Forelimb muscle (tissue), 1 donor: ENCODE measurements around the gene PRAC2. TPM values are rescaled to one million over a fixed set of nuclear protein-coding genes. Genes with fewer than 3 reads are reported as not detected.

Experiments
- DNase-seq: peaks from one replicate; pipeline ENCODE4 v3.0.0-alpha.2; 2013; ENCODE audit warnings: low read depth
- polyA plus RNA-seq: library from polyadenylated mRNA; unstranded; fragments of 120-200 nt; gene quantifications from one replicate; pipeline ENCODE4 v1.2.1, GENCODE V29; 2013; ENCODE audit not compliant: insufficient read length

The PRAC2 gene
- polyA plus RNA-seq, 1 donor, result not detected

DNA sequence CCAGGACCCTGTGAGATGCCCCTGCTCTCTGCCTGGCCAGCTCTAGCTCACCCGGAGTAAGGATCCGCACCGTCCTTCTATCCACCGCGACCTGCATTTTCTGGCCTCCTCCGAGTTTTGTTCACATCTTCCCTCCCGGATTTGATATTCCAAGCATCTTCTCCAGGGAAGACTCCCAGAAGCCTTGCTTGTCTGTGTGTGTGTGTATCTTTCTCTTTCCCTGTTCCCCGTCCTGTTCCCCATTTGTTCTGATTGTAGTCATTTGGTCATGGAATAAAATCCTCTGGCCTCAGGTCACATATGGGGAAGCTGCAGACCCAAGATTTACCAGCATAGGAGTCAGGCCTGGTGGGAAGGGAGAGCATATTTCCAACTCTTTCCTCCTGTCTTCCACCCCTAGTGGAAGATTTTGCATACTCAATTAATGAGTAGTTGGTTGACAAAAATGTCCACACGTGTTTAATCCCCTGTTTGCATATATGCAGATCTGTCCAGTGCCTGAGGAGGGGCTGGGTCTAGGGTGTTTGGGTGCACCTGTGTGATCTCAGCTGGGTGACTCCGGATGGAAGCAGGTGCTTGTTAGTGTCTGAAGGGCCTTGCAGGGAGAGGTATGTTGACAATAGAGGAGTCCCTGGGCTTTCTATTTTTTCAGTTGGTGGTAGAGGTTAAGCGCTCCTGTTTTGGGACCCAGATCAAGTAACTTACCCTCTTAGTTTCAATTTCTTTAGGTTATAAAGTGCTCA lies 2.5 kb upstream of the PRAC2 start:
- no peak for DNase-seq

GRCh38 chr17:48721009-48721402 lies 2.0 kb upstream of the PRAC2 start:
- DNase-seq, result no peak

GRCh38 chr17:48722201-48722907 lies 631 bp upstream of the PRAC2 start, which contains the start of gene PRAC1:
TSS of gene PRAC1 (minus strand) at chr17:48722518. CDS start at chr17:48722392, 126 bp downstream.
- no peak for DNase-seq

DNA sequence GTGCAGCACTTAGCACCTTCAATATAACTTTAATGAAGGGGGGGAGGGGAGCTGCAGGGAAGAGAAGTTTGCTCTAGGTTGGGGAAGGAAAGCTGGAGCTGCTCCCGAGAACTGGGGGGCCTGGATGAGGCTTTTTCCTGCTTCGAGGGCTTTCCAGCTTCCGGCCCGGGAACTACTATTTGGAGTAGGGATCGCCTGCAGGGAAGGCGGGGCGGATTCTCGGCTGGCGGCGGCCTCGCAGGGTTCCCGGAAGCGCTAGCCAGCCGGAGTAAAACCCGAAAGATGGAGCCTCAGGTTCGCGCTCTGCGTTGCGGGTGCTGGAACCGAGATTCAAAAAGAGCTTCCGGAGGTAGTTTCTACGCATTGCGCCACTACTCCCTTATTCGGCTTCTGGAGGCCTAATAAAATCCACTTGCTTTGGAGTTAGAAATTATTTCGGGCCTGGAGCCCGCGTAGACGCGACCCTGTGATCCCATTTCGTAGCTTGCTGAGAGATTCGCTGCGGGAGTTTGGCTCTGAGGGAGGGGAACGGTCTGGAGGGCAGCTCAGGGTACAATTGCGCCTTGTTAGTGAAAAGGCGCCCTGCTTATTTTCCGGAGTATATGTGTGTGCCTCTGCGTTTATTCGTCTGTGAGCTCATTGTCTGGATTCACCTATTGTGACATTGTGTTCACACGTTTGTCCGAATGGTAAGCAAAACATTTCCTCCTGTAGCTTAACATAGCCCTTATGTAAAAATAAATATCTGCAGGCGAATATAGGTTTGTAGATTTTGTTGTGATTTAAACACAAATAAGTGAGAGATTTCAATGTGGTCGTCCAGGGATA lies 652 bp downstream of the PRAC2 start:
- no peak for DNase-seq

DNA sequence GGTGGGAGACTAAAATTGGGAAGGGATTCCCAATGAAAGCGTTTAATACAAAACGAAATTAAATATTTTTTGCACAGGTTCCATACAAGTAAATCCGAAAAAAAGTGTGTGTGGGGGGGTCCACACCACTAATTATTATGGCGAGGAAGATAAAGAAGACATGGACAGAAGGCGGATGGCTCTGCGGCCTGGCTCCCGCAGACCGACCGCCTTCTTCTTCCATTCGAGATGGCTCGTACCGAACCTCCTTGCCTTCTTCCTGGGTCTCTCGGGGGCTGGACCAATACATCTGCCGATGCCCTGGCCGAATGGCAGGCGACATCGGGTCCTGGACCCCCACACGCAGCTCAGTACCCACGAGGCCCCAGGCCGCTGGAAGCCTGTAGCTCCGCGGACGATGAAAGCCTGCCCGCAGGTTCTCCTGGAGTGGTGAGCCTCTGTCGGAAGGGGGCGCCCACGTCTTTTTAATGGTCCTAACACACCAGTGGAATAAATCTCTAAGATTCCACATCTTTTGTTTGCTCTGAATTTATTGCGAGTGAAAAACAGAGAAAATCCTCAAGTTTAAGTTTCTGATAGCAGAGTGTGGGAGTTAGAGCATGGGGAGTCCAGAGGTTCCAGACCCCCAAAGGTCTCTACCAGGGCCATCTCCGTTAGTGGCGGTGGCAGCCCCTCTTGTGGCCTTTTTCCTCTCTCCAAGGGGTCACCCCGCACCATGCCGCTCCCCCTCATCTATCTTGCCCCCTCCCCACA lies 1.4 kb downstream of the PRAC2 start:
- no peak for DNase-seq

GRCh38 chr17:48725004-48725287 lies 2.0 kb downstream of the PRAC2 start:
- DNase-seq, result no peak

DNA sequence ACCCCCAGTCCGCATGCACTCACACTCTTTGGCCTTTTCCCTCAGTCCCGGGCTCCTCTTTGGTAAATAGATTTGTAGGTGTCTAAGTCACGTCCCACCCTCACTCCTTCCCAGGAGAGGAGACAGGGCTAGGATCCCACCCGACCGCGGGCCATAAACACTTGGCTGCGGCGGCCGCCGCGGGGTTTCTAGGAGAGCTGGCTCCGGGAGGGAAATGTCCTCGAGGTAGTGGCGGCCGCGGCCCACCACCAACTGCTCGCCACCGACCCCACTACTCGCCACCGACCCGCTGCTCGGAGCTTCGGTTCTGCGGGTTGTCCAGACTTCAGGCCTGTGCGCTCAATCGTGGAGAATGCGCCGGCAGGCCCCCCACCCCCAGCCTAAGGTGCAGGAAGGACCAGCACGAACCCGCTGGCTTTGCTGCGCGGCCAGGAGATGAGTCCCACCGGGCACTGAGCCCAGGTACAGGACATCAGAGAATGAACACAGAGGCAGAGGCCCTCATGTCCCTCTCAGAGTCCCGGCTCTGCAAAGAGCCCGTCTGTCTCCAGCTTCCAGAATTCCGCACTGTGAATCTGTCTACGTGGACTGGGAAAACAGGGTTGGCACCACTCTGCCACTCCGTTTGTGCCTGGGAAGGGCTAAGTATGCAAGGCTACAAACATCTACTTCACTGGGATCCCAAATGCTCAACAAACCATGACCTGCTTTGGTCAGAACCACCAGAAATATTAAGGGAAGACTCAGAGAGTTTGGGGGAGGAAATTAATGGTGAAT lies 2.5 kb downstream of the PRAC2 start:
- no peak for DNase-seq

- no peak for DNase-seq
Observed at GRCh38 chr17:48726114-48726915, 3.3 kb downstream of the PRAC2 start.

GRCh38 chr17:48726916-48727286 lies 3.9 kb downstream of the PRAC2 start:
- DNase-seq, result no peak

DNA sequence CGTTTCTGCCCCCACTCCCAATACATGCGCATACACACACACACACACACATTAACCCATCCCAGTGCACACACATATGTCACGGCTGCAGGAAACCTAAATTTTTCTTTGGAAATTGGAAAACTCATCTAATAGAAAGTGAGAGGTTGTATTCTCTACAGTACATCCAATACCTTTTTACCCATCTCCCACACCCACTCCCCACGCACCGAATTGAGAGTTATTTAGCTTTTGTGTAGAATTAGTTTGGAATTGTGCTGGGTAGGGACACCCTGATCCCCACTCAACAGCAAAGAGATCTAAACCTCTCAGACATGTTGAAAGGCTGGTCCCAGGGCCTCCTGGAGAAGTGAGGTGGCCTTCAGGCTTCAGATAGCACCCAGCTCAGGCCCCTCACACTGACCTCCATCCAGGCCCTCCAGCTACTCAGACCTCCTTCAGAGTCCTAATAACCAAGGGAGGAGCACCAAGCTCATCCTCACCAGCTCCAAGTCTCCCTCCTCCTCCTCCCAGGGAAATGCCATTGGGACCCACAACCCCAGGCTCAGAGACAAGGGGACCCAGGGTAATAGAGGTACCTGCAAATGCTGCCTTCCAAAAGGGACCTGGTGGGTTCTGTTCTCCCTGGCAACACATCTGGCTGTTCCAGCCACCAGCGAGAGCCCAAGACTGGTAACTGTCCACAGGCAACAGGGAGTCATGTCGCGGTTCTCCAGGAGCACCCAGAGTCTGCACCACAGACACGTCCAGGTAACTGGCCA lies 4.6 kb downstream of the PRAC2 start:
- DNase-seq, result no peak

DNA sequence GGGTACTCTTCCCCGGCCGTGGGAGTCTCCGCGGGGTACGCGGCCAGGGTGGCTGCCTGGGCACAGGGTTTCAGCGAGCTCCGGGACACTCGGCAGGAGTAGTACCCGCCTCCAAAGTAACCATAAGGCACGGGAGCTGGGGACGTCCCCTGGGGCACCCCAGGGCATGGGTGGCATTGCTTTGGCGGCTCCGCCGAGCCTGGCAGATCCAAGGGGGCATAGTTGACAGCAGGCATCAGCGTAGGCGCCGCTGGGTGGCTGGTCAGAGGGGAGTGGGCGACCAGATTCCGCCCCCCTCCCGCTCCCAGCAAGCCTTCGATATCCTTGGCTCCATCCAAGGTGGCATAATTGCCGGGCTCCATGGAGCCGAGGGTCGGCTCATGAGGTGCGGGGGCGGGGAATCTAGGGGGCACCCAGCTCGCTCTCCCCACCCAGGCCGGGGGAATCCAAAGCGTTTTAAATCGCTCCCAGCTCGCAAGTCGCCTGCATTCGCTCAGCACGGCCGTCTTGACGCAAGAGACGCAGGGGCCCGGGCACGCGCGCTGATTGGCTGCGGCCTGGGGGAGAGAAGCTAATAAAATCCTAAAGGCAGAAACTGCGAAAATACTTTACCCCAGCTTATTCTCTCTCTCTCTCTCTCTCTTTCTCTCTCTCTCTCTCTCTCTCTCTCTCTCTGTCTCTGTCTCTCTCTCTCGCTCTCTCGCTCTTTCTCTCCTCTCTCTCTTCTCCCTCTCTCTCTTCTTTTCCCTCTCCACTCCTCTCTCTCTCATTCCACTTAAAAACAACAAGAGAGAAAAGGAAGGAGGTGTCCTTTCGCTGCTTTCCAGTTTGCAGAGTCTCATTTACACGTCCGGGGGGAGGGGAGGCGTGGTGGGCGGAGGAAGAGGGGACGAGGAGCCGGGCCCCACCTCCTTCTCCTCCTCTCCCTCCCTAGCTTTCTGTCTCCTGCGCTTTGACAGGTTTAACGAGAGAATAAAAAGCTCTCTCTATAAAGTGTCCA lies 5.5 kb downstream of the PRAC2 start, which contains the start of gene HOXB13:
Gene HOXB13, minus strand, starts transcription at position 519 of the 1,000 bp plus-strand sequence. Its CDS starts 157 bp downstream, at position 362.
- DNase-seq, result no peak

DNA sequence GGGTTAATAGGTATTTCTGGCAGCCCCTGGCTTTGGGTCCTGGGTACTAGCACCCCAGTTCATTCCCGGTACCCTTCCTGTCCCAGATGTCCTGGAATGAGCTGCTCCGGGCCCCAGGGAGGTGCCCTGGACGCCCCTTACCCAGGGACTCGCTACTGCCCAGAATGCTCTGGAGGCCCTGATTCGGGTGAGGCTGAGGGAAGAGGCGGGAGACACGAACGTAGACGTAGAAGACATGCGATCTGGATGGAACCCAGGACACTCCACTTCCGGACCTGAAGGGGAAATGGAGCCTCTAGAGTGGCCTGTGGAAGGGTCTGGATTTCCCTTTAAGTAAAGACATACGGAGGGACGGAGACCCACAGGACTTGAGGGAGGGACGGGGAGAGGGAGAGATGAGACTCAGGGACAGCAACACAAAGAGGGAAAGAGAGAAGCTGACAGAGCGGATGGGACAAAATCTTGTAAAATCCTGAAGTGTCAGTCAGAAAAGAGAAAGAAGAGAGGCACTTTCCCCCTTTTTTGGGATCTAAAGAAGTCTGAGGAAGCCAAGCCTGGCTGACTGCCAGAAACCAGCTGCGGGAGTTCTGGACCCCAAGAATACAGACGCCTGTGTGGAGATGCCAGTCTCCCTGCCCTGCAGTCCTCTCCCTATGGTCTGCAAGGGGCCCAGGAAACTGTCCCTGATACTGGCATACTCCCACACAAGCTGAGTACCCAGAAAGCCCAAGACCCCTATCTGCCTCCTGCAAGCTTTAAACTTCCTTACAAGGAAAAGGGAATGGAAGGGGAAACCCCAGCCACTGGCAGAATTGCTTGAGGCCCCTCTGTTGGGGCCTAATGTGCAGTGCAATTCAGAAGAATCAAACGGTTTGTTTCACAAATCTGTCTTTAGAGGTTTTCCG lies 6.6 kb downstream of the PRAC2 start:
- DNase-seq, result no peak

DNA sequence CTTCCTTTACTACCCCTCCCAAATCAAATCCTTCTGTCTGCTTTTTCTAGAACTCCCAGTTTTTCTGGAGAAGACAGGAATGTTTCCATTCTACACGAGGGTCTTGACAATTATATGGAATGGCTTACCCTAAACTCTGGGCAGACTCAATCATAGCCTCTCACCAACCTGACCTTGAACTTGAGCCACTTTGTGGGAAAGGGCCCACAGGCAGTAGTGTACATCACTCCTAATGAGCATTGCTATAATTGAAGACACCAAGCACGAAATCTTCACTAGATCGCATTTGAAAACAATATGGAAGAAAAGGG lies 7.2 kb downstream of the PRAC2 start:
- no peak for DNase-seq

GRCh38 chr17:48731355-48731754 lies 8.4 kb downstream of the PRAC2 start:
- DNase-seq, result no peak

DNA sequence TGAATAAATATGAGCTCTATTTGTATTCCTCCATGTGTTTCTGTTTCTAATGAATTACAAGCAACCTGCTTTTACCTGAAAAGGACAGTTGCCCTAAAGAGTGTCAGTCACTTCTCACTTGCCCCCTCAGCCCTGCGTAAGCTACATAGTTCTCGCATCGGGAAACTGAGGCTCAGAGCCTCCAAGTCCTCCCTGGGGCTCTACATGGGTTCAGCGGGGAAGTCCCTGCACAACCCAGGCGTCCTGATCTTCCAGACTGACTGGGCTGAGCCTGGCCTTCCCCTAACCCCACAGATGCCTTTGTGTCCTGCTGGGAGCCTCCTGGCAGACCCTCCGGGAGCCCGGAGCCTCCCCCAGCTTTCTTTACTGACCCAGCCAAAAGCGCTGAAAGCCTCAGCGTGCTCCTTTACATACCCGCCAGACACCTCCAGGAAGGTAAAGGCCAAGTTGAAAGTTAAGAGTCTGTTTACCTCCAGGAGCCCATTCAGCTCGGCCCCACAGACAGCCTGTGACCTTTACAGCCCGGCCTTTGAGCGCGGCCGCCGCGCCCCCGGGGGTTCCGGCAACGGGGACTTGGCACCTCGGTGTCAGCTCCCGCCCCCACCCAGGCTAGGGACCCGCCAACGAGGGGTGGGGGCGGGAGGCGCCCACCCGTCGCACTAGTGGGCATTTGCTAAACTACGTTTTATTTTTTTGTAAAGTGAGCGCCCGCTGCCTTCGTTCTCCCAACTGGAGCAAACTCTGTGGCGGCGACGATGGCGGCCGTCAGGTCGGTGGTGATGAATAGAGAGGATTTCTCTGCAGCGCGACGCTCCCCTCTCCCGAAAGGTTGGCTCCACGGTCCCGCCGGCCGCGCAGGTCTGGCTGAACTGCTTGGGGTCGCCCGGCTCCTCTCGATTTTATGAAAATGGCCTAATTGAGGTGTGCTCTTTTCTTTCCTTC lies 10.0 kb downstream of the PRAC2 start:
- no peak for DNase-seq
